Lower lobe of right lung (tissue), 2 donors: ENCODE data around the gene SVBP. TPM values are rescaled to one million over a fixed set of nuclear protein-coding genes. Genes with fewer than 3 reads are reported as not detected.
"Not testable (repeated sequence)": the region's sequence is repeated elsewhere in the genome, so short reads cannot be mapped to it uniquely, and the experiment has no call there.

Experiments used
- ATAC-seq, 2 donors: fragments of 200-7000 bp; cut with Tn5 transposase; one replicate each; pipeline ENCODE4 v1.9.1; 2020 to 2022; ENCODE audit warnings: mild to moderate bottlenecking in 2 of 2, moderate library complexity in 2 of 2
- DNase-seq: peaks from one replicate; pipeline ENCODE4 v3.0.0-alpha.2; 2020
- H3K27ac ChIP-seq: fragments of 200-600 bp; one replicate; pipeline ENCODE4 v1.8.0; 2022
- H3K27me3 ChIP-seq: fragments of 200-600 bp; one replicate; pipeline ENCODE4 v1.8.0; 2022; ENCODE audit warnings: low read depth
- H3K36me3 ChIP-seq: fragments of 200-600 bp; one replicate; pipeline ENCODE4 v1.8.0; 2022; ENCODE audit warnings: mild to moderate bottlenecking
- H3K4me1 ChIP-seq: fragments of 200-600 bp; one replicate; pipeline ENCODE4 v1.8.0; 2022
- H3K4me3 ChIP-seq: fragments of 200-600 bp; one replicate; pipeline ENCODE4 v1.8.0; 2022; ENCODE audit warnings: mild to moderate bottlenecking
- H3K9me3 ChIP-seq: fragments of 200-600 bp; one replicate; pipeline ENCODE4 v1.8.0; 2022
- intact Hi-C: fragments of 100-400 bp; cut with DNase I; formaldehyde crosslinking; loops from one replicate; pipeline ENCODE4 v1.11.0; 2022
- long read RNA-seq: library from polyadenylated mRNA; unstranded; transcript quantifications from one replicate; pipeline ENCODE4 v2.0.0, GENCODE V29; 2021
- total RNA-seq: library from RNA; stranded (reverse); fragmentation: NEBNext Ultra II Directional; extraction: Animal tissue kit (Norgen Biotek cat#: 25700); gene quantifications from one replicate; pipeline ENCODE4 v1.2.1, GENCODE V29; 2021
- TF ChIP-seq, protein P1 (sequence below): fragments of 200-600 bp; IDR thresholded peaks from one replicate; pipeline ENCODE4 v1.8.0; 2022; ENCODE audit warnings: antibody characterized with exemption, mild to moderate bottlenecking
- donor health status: DM: no; HTN: yes; CAD: no; lungs with severe emphysema.

The SVBP gene, protein sequence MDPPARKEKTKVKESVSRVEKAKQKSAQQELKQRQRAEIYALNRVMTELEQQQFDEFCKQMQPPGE
- 20.8 TPM for total RNA-seq
- long read RNA-seq, transcript SVBP-201 (3 exons, 658 nt): major isoform, 13 of 16 reads
- long read RNA-seq, partial matches to known transcripts: 0 of 16 reads
- long read RNA-seq, other reads (novel, unspliced or antisense): 3 of 16 reads

DNA sequence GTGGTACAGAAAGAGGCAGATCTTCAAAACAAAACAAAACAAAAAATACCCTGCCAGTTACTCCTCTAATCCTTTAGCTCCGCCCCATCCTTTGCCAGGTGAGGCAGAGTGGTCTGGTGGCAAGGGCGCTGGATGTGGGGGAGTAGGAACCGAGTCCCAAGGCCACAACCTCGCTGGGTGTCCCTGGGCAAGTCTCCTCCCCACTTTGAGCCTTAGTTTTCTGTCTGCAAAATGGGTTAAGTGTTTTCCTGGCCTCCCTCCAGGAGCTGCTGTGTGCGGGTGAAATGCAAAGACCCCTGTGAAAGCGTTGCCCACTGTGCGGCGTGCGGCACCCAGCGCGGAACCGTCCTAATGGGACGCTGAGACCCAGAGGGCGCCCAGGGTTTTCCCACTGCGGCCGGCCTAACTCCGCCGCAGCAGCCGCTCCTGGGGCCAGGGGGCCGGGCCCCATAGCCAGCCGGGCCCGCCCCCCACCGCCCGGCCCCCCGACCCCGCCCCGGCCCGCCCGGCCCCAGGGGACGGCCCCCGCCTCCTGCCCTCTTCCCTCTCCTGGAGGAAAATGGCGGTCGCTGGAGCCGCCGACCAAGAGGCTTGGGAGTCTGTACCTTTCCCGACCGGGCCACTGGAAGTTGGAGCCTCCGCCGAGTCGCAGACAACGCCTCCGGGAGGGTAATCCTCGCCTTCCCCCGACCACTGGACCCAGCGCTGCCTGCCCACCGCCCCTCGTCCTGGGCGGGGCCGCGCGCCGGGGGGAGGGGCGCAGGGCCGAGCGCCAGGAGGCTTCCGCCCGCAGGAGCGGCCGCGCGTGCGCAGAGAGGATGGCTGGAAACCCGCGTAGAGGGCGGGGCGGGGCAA, at the start of gene SVBP, which contains the start of gene ERMAP:
Gene SVBP, minus strand, starts transcription at position 813 of the 855 bp plus-strand sequence. CDS start 853 bp downstream, outside the sequence.
Gene ERMAP, plus strand, starts transcription at position 538 of the 855 bp plus-strand sequence. CDS start 13,327 bp downstream, outside the sequence.
- Histone ChIP-seq H3K9me3 (no peaks in the 10 kb centered on the region), H3K27me3 (no peaks in the 10 kb centered on the region), H3K4me1 (peaks cover 13% of the 10 kb centered on the region), H3K27ac (peak within 1 kb of the TSS; percentile 98), H3K4me3 (peak within 1 kb of the TSS; percentile 72), H3K36me3 (no peaks in the 10 kb centered on the region)
- TF ChIP-seq, protein P1, sequence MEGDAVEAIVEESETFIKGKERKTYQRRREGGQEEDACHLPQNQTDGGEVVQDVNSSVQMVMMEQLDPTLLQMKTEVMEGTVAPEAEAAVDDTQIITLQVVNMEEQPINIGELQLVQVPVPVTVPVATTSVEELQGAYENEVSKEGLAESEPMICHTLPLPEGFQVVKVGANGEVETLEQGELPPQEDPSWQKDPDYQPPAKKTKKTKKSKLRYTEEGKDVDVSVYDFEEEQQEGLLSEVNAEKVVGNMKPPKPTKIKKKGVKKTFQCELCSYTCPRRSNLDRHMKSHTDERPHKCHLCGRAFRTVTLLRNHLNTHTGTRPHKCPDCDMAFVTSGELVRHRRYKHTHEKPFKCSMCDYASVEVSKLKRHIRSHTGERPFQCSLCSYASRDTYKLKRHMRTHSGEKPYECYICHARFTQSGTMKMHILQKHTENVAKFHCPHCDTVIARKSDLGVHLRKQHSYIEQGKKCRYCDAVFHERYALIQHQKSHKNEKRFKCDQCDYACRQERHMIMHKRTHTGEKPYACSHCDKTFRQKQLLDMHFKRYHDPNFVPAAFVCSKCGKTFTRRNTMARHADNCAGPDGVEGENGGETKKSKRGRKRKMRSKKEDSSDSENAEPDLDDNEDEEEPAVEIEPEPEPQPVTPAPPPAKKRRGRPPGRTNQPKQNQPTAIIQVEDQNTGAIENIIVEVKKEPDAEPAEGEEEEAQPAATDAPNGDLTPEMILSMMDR: no peak
- DNase-seq (peak; percentile 95), ATAC-seq (peak; percentile 99)
- intact Hi-C loops: no loop called here

DNA sequence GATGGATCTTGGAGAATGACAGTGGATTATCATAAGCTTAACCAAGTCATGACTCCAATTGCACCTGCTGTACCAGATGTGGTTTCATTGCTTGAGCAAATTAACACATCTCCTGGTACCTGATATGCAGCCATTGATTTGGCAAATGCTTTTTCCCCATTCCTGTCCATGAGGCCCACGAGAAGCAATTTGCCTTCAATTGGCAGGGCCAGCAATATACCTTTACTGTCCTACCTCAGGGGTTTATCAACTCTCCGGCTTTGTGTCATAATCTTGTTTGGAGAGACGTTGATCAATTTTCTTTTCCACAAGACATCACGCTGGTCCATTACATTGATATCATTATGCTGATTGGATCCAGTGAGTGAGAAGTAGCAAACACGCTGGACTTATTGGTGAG, 49.4 kb upstream of the SVBP start:
- DNase-seq (no peak), ATAC-seq (no peak)
- intact Hi-C loops: no loop called here
- Histone ChIP-seq H3K36me3 (no peaks in the 10 kb centered on the region), H3K4me1 (no peaks in the 10 kb centered on the region), H3K9me3 (no peaks in the 10 kb centered on the region), H3K27ac (no peak overlapping the region), H3K27me3 (peaks cover 3% of the 10 kb centered on the region), H3K4me3 (no peak overlapping the region)
- TF ChIP-seq, protein P1: no peak

DNA sequence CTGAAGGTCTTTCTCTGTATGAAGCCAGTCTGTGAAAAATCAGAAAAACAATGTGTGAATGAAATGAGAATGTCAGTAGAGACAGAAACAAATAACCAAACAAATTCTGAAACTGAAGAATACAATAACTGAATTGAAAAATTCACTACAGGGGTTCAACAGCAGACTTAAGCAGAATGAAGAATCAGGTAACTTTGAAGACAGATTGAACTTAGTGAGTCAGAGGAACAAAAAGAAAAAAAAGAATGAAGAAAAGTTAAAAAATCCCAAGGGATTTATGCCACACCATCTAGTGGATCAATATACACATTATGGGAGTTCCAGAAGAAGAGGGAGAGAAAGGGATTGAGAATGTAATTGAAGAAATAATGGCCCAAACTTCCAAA, 43.8 kb upstream of the SVBP start:
- ATAC-seq (no peak), DNase-seq (no peak)
- no peak overlapping the region for H3K27ac ChIP-seq
- H3K36me3 ChIP-seq: no peaks in the 10 kb centered on the region
- no peak overlapping the region for H3K4me3 ChIP-seq
- no peaks in the 10 kb centered on the region for H3K4me1 ChIP-seq
- intact Hi-C loops: no loop called here
- H3K9me3 ChIP-seq: no peaks in the 10 kb centered on the region
- peaks cover 7% of the 10 kb centered on the region for H3K27me3 ChIP-seq
- TF ChIP-seq, protein P1: no peak

DNA sequence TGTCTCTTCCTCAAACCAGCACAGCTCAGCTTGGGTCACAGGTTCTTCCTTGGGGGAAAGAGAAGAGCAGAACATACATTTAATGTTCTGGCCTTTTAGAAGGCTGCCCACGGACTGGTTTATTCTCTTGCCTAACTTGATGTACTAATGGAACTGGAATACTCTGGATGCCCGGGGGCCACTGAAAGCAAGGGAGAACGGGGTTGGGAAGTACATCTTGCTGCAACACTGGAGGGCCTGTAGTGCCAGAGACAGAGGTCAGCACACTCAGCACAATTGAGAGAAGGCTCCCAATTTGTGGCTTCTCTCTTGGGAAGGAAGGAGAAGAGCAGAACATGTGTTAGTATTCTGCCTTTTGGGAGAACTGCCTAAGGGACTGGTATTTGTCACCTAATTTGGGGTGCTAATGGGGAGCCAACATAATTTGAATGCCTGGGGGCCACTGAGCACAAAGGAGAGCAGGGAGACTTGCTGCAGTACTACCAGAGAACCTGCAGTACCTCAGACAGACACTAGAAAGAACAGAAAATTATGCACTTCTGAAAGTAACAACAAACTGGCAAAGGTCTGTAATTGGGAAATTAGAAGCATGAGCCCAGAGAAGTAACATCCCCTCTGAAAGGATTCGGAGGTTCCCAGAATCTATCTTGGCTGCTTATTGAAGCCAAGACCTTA, 43.3 kb upstream of the SVBP start:
- TF ChIP-seq, protein P1: no peak
- no peaks in the 10 kb centered on the region for H3K9me3 ChIP-seq
- intact Hi-C loops: no loop called here
- DNase-seq (no peak), ATAC-seq (no peak)
- no peaks in the 10 kb centered on the region for H3K4me1 ChIP-seq
- no peaks in the 10 kb centered on the region for H3K36me3 ChIP-seq
- H3K27me3 ChIP-seq: peaks cover 7% of the 10 kb centered on the region
- no peak overlapping the region for H3K27ac ChIP-seq
- H3K4me3 ChIP-seq: no peak overlapping the region

DNA sequence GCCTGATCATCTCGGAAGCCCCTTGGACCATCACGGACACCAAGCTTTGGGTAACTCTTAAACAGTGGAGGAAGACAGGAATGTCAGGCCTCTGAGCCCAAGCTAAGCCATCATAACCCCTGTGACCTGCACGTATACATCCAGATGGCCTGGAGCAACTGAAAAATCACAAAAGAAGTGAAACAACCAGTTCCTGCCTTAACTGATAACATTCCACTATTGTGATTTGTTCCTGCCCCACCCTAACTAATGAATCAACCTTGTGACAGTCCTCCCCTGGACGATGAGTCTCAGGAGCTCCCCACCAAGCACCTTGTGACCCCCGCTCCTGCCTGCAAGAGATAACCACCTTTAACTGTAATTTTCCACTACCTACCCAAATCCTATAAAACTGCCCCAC, 42.2 kb upstream of the SVBP start:
- H3K4me3 ChIP-seq, H3K27me3 ChIP-seq, DNase-seq, H3K4me1 ChIP-seq, intact Hi-C loops, H3K27ac ChIP-seq, ATAC-seq, H3K9me3 ChIP-seq, H3K36me3 ChIP-seq: not testable (repeated sequence)

DNA sequence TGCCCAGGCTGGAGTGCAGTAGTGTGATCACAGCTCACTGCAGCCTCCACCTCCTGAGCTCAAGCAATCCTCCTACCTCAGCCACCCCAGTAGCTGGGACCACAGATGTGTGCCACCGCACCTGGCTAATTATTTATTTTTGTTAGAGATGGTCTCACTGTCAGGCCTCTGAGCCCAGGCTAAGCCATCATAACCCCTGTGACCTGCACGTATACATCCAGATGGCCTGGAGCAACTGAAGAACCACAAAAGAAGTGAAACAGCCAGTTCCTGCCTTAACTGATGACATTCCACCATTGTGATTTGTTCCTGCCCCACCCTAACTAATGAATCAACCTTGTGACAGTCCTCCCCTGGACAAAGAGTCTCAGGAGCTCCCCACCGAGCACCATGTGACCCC, 39.4 kb upstream of the SVBP start:
- H3K27ac ChIP-seq, H3K27me3 ChIP-seq, H3K4me1 ChIP-seq, H3K9me3 ChIP-seq, H3K36me3 ChIP-seq, H3K4me3 ChIP-seq, ATAC-seq, DNase-seq, intact Hi-C loops: not testable (repeated sequence)
